HG02943 (cell line): ENCODE measurements around the gene LEMD1.

ENCODE experiments used
- ATAC-seq: cut with Tn5 transposase; IDR thresholded peaks from one replicate; pipeline ENCODE4 v1.9.1; 2021; ENCODE audit warnings: mild to moderate bottlenecking, low read depth, moderate library complexity; ENCODE audit not compliant: unreplicated experiment

Gene LEMD1

DNA sequence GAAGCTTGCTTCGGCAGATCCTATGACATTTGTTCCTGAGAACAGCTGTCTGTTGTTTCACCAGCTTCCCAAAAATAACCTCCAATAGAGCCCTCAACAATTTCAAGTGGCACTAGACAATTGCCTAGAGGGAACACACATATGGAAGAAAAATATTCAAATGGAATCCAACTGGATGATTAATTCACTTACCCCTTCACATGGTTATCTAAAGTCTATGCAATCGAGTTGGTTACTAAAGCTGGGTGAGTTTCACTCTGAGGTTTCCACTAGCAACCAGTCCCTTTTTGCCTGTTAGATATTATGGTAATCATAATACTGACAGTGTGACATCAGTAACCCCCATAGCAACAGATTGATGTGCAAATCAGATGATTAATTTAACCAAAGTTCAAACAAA lies at the start of gene LEMD1:
Gene LEMD1, minus strand, starts transcription at position 259 of the 400 bp plus-strand sequence. CDS start 1,520 bp downstream, outside the sequence.
- ATAC-seq = no peak

DNA sequence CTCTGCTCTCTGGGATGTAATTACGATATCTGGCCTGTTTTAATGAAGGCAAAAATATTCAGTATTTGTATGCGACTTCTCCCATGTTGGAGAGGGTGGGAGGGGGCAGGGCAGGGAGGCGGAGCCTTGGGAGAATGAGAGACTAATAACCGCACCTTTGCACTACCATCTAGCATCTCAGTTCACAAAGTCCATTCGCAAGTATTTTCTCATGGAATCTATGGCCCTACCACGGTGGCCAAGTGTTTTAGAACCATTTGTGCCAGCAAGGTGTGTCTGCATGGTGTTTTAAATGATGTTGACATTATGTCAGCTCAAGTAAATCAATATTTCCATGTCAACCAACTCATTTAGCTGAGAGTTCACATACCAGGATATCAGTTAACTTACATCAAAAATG lies 48.3 kb upstream of the LEMD1 start:
- ATAC-seq = no peak

DNA sequence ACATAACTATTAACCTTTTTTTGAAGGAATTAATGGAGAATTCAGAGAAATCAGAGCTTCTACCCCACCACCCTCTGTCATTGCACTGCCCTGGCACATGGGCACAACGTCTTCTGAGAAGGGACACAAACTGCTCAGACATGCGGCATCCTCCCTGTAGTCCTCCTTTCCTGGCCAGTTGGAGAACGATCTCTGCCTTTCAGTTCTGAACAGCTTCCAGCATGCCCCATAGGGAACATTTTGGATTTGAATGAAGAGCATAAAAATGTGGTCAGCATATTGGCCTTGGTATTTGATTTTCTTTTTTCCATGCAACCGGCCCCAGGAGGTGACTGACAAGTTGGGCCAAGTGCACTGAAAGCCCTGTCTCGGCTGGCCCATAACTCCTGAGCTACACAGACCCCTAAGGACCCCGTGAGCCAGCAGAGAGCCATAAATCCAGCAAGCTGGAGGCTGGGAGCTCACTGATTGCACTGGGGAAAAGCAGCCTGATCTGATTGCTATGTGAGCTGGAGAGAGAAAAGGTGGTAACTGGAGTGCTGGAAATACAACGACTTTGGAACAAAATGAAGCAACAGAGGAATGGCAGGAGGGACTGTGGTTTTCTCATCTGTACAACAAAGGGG lies 44.9 kb upstream of the LEMD1 start:
- no peak for ATAC-seq

DNA sequence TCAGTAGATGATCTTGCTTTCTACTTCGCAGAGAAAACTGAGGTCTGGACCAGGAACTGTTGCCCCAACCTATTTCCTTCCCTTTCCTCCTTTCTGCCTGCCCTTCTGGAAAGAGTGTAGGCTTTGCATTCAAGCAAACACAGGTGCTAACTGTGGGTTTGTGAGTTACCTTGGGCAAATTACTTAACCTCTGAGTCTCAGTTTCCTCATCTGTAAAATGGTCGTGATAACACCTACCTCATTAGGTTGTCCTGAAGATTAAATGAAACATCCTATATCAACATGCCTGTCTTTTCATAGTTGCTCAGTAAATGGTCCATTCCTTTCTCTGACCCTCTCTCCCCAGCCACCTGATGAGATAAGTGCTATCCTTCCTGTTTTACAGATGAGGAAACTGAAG lies 43.5 kb upstream of the LEMD1 start:
- ATAC-seq = no peak

DNA sequence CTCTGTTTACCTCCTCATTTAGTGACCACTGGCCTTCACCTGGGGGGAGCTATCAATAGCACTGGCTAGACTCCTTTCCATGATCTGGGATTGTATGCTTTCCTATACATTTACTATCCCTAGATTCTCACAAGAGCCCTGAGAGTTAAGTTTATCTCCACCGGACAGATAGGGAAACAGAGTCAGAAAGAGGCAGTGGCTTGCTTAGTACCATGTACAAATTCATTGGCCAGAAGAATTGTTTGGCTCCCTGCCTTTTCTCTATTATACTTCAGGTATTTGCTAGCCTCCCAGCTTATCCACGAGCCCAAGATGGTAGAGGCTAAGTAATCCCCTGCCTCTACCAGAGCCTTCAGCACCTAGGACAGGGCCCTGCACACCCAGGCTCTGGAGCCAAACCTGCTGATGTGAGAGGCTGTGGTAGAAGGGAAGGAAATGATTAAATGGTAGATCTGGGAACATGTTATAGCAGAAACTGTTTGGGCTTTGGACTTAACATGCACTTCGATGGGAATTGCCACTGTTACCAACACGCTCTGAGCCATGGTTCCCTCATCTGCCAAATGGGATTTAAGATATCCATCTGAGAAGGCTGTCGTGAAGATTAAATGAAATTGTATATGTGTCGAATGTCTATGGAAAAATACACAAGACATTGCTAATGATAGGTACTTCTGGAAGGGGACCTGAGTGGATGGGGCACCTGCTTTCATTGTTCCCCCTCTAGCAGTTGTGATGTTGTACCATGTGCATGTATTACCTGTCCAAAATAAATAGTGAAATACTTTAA lies 37.1 kb upstream of the LEMD1 start:
- no peak for ATAC-seq

GRCh38 chr1:205456868-205457745 lies 35.3 kb upstream of the LEMD1 start:
- no peak for ATAC-seq

- no peak for ATAC-seq
Measured at GRCh38 chr1:205456383-205456867, 34.6 kb upstream of the LEMD1 start.

GRCh38 chr1:205455581-205456382 lies 33.9 kb upstream of the LEMD1 start, which contains the start of gene BLACAT1:
Gene BLACAT1, minus strand, starts transcription at chr1:205456045.
- no peak for ATAC-seq

GRCh38 chr1:205454903-205455335 lies 33.1 kb upstream of the LEMD1 start:
- ATAC-seq = no peak

- no peak for ATAC-seq
Measured at GRCh38 chr1:205453466-205453865, 31.6 kb upstream of the LEMD1 start.

DNA sequence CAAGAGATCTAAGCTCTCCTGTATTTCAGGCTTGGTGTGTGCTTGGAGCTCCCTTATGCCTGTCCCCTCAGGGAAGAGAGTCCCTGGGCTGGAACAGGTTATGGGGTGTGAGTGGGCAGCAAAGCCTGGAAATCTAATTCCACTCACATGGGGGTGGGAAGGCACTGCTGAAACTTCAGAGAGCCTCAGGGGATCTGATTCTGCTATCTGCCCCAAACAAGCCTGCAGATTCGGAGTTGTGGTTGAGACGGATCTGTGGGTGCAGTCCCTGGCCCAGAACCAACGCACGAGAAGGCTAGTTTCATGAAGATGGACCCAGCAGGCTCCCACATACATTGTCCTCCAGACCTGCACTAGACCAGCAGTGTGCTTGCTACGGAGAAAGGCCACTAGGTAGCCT lies 31.1 kb upstream of the LEMD1 start:
- ATAC-seq = no peak

DNA sequence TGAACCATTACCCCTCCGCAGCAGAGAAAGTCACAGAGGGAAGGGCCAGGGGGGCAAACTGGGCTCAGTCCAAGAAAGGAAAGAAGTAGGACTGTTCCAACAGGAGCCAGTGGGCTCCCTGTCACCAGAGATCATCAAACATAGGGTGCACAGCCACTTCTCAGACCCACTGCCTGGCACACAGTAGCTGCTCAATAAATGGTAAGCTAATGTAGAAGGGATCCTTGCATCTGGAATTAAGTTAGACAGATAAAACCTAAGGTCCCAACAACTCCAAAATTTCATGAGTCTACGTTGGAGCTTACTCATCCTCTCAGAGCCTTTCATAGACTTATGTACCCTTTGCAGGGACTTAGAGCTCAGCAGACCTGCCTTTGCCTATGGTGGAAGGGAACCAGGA lies 30.5 kb upstream of the LEMD1 start:
- ATAC-seq = no peak

- ATAC-seq = no peak
Measured at GRCh38 chr1:205451759-205452164, 29.9 kb upstream of the LEMD1 start.

GRCh38 chr1:205451202-205451601 lies 29.3 kb upstream of the LEMD1 start:
- no peak for ATAC-seq

DNA sequence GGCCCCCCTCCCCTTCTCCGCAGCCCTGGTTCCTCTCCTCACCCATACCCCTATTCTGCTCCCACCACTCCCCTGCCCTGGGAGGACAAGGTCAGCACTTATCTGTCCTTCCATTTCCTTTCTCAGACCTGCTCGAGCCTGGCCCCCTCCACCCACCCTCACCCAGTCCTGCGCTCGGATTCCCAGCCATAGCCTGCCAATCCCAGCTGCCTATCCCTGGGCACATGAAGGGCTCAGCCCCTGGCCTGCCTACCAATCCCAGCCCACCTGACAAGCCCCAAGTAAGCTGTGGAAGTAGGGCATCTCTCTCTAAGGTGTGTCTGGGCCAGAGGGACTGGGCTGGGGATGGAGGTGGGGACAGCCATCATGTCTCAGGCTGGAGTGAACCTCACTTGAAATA lies 28.6 kb upstream of the LEMD1 start:
- no peak for ATAC-seq

DNA sequence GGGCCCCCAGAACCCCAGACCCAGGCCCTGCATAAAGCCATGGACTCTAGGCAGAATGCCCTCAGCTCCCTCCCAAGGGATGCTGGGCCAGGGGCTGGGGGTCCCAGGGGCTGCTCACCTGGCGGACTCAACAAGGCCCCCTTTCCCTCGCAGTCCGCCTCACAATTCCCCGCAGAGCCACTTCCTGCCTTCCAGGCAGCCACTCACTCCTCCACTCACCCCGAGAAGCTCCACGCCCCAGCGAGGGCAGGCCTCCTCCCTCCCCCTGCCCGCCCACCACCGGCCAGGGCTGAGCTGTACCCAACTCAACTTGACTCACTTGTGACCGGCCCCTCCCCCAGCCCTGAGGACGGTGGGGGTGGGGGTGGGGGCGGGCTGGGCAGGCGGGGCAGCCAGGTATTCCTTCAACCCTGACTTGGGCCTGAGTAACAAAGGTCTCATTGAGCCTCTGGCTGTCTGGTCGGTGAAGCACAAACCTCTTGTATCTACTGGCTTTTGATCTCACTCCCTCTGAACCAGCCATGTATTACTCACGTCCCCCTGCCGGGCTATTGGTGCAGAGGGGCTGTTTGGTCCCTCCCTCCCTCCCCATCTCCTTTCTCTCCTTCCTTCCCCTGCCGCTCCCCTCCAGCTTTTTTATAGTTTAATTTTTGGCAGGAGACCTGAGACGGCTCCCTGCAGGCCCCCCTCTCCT lies 28.0 kb upstream of the LEMD1 start:
- ATAC-seq = no peak

- ATAC-seq = no peak
Measured at GRCh38 chr1:205449254-205449749, 27.4 kb upstream of the LEMD1 start.

GRCh38 chr1:205448540-205449253 lies 26.8 kb upstream of the LEMD1 start:
- ATAC-seq = no peak
